HG03108 (cell line): ENCODE data around the gene CROCC2.

Source experiments
- ATAC-seq: cut with Tn5 transposase; IDR thresholded peaks from one replicate; pipeline ENCODE4 v1.9.1; 2021; ENCODE audit warnings: moderate library complexity; ENCODE audit not compliant: unreplicated experiment

Gene CROCC2

DNA sequence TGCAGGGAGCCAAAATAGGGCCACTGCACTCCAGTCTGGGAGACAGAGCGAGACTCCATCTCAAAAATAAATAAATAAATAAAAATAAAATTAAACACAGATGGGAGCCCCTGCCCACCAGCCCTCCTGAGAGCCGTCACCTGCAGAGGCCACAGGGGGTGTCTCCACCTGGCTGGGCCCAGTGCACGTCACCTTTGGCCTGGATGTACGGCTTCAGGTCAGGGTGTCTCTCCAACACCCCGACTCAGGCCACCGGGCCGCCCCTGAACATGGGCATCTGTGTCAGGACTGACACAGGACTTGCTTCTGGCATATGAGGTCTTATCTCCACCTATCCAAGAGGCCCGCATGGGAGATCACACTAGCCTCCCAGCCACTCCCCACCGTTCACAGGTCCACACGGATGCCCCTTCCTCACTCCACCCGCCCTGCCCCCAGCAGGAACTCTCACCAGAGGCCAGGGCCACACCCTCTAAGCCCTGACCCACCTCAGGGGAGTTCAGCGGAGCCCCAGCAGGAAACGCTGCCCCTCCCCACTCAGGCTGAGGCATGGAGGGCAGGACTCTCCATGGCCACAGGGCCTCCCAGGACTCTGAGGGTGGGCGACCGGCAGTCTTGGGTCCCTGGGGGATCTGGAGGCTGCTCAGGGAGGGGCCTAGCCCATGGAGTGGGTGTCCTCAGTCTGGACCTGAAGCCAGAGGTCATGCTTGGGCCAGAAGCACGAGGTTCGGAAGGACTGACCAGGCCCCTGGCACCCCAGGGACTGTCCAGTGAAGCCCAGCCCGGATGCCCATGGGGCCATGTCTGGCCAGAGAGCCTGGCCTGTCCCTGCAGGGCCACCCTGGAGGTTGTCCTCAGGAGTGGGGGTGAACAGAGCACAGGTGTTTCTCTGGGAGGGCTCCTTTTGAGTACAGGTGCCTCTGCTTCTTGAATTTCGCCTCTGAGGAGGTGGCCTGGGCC, 1.6 kb upstream of the CROCC2 start:
- no peak for ATAC-seq

DNA sequence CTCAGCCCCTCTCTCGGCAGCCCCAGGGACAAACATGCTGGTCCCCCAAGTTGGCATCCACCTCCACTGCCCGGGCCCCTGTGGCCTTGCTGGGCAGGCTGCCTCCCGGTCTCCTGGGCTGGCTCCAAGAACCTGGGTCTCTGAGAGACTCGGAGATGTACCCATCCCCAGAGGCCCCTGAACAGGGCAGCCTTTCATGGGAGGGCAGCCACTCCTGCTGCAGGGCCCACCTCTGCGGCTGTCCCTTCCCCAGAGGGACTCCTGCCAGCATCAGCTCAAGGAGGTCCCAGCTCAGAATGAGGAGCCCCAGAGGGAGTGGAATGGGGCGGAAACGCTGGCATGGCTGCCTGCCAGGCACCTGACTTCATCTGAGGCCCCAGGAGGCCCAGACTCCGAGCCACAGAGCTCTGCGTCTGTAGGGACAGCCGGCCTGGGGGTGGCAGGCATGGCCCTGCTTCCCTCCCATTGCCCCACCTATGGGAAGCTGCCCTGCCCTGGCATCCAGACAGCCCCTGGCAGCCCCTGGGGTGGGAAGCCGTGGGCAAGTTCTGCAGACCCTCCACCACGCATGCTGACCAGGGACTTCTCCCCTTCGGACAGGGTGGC, 857 bp upstream of the CROCC2 start:
- no peak for ATAC-seq

DNA sequence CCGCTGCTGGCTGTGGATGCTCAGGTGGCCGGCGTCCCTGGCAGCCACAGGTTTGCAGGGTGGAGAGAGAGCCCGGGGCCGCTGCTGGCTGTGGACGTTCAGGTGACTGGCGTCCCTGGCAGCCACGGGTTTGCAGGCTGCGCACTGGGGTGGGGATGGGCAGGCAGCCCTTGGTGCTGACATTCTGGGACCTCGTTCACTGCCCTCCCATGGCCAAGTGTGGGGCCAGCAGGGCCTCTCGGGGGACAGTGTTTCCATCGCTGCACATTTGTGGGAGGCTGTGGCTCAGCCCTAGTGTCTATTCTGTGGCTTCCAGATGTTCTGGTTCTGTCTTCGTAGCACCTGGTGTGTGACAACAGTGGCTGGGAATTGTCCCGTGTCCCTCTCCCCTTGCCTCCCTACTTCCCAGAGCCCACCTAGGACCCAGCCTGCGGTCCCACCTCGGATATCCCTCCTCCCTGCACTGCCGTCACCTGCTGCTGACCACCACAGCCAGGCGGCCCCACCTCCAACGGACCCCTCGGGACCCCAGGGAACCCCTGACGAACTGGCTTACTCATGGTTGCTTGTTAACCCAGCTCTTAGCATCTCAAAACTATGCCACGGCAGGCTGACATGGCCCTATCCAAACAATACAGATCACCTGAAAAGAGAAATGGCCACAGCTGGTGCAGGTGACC, 915 bp downstream of the CROCC2 start:
- no peak for ATAC-seq

DNA sequence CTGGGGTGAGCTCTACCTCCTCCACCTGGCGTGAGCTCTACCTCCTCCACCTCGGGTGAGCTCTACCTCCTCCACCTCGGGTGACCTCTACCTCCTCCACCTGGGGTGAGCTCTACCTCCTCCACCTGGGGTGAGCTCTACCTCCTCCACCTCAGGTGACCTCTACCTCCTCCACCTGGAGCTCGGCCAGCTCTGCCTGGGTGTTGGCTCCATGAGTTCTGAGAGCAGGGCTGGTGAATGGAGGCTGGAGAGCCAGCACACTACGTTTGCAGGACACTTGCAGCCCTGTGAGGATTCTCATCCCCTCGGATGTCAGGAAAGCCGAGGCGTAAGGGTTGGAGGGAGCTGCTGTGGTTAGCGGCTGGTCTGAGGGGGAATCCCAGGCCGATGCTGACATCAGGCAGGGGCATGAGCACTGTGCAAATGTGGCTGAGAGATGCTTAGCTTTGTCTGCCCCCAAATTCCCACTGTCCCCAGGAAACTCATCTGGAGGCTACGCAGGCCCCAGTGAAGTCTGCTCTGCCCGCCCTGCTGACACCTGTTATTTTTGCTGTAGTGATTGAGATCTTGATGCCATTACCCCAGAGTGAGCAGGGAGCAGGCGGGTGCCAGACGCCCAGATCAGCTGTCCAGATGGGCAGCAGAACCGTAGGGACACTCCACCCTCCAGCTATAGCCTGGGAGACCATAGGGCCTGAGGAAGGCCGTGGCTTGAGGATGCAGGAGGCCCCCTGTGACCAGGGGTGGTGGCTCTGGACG, 3.3 kb downstream of the CROCC2 start:
- no peak for ATAC-seq

DNA sequence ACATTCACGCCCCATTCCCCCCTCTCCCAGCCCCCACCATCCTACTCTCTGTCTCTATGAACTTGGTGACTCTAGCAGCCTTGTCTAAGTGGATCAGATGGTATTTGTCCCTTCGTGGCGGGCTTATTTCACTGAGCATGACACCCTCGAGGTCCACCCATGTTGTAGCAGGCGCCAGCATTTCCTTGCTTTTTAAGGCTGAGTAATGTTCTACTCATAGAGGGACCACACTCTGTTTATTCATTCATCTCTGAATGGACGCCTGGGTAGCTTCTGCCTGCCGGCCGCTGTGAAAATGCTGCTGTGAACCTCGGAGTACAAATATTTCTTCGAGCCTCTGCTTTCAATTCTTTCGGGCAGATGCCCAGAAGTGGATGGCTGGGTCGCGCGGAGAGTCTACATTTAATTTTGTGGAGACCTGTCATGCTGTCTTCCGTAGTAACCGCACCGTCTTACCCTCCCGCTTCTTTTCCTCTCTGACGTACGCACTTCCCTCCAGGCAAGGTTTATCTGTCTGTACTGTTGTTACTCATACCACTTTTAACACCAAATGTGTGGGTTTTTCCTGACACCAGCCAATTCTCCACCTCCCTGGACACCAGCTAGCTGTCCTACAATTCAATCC, 5.6 kb downstream of the CROCC2 start:
- ATAC-seq, result no peak

DNA sequence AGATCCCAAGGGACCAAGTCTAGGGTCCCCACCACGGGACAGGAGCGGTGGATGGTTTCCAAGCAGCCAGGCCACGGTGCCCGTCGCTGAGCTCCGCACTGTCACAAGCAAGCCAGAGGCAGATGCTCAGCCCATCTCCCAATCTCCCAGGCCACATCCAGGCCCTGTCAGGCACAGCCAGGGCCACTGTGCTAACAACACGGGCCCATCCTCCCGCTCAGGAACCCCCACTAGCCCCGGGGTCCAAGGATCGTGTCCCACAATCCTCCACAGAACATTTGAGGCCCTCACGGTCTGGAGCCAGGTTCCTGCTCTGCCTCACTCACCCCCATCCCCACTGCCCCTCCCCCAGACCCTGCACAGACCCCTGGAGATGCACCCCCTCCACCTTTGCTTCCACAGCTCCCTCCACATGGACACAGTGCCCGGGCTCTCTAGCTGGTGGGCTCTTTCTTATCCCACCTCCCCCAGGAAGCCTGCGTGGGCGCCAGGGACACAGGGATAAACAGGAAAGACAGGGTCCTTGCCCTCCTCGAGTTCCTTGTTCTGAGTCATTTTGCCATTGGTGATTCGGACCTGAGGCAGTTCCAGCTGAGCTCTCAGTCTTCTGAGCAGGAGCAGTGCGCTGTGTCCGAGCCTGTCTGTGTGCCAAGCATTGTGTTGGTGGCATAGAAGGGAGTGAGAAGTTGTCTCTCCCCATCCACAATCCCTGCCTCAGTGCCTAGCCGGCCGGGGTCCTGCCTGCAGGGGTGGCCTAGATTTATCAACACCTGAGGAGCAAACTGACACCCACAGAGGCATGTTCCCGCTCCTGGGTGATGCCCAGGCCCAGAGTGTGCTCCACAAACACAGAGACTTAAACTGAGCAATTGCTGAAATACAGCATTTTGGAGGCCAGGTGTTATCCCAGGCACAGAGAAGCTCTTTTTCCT, 7.0 kb downstream of the CROCC2 start:
- no peak for ATAC-seq

DNA sequence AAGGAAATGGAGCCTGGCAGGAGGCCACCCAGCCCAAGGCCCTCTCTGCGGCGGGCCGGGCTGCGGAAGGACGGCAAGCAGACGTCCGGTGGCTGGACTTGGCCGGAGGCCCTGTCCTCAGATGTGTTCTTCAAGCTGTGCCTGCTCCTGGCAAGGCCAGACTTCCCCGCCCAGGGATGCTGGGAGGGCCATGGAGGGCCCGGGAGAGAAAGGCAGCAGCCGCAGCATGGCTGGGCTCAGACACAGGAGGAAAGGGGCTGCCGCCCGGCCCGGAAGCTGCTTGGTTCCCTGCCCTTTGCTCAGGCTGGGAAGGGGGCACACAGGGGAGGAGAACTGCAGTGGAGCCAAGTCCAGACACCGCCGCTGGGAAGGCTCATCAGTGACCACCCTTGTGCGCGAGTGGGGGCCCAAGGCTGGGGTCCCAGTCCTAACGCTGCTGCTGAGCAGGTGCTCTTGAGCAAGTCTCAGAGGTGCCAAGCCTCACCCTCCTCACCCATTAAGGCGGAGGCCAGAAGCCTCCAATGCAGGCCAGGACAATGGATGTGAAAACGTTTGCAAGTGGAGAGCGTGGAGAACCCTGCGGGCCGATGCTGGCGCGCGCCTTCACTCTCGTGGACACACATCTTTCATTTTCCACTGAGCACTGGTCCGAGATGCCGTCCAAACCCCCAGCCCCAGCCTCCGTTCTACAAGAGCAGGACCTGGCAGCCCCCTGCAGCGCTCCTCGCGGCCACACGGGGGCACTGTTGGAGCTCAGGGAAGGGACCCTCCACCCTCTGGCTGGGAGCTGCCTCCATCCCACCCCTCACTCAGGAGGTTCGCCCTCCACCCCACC, 7.9 kb downstream of the CROCC2 start:
- ATAC-seq, result no peak

DNA sequence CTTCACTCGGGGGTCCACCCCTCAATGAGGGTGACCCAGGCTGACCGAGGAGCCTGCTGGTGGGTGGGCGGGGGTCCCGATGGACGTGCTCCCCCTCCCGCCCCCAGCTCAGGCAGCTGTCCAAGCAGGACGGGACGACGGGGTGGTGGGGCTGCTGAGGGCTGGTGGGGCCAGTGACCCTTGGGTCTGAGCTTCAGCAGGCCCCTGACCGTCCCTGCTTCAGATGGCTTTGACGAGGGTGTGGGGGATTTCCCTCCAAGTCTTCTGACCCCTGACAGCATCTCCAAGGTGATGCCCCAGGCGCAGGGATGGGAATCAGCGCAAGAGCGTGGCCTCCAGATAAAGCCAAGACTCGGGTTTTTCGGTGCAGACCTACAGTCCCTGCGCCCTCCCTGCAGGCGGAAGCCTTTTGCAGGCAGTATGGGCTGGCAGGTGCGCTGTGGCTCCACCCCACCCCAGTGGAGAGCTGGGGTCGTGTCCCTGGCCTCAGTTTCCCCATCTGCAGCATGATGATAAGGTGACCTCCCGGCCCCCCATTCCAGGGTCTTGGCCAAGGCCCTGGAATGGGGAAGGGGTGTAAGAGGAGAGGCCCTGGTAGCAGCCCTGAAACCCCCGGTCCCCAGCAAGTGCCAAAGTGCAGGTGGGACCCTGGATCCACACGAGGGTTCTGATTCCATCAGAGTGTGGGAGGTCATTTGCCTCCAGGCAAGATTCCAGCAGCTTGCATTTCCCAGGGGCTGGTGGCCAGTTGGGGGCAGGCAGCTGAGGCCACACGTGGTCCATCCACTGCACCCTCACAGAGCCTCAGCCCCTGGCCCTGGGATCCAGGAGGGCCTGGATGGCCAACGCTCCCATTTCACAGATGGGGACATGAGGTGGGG, 8.7 kb downstream of the CROCC2 start:
- no peak for ATAC-seq

DNA sequence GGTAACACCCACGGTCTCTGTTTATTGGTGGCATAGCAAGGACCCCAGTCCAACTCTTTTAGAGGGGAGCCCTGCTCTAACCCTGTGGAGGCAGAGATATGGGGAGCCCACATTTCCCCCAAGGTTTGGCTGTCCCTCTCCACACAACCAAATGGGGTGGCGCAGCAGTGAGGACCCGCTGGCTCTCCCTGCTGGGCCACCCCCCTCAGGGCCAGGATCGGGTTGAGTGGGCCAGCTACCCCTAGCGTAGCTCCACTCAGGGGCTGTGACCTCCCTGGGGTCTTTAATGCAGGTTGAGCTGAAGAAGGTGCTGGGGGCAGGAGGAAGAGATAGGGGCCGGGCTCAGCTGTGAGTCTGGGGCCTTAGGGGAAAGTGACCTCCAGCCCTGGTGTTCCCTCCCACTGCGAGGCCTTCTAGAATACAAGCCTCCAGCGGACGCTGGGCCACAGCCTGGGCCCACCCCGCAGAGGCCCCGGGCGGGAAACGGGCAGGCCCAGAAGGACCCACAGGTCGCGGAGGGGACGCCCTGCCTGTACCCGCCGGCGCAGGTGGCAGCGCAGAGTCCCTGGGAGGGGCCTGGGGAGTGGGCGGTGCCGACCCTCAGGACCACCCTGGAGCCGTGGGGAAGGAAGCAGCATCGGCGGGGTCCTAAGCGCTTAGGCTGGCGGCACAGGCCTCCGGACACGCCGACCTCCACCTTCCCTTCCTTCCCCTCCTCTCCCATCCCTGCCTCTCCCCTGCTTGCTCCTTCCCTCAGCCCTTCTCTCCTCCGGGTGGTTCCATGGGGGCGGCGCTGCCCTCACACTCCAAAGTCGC, 9.6 kb downstream of the CROCC2 start:
- ATAC-seq, result no peak

DNA sequence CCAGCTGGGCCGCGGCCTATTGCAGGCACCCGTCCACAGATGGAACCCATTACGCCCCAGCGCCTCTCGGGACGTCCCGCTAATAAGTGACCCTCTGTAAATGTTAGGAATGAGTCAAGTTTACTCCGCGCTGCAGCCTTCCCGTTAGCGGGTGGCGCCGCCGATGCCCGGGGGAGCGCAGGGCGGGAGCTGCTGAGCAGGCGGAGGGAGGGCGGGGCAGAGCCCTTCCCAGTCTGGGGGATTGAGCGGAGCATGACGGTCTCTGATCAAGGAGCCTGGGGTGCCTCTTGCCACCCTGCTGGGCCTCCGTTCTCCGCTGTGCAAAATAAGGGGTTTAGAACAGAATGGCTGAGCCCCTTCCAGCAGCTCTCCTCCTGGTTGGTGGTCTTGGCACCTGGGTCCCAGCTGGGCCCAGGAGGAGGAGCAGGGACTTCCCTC, 10.5 kb downstream of the CROCC2 start:
- no peak for ATAC-seq

DNA sequence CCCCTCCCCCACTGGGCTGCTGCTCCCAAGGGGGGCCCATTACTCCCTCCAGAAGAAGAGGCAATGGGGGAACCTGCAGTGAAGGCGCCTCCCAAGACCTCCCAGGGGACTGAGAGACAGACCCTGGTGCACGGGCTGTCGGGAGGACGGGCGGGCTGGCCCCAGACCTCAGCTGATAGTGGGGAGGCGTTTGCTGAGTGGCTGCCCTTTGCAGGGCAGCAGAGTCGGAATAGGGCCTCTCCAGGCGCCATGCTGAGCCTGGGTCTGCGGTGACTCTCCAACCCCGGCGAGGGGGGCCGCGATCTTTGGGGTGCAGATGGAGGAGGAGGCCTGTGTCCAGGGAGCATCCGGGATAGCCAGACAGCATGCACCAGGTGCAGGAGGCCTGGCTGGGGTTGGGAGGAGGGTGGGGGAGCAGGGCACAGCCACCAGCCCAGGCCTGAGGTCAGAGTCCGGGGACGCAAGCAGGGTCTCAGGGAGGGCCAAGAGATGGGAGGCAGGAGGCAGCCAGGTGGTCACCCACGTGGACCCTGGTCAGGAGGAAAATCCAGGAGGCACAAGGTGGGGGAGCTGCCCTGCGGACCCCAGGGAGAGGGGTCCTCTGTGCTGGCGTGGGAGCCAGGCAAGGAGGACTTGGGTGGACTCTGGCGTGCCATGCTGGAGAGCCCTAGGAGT, 11.0 kb downstream of the CROCC2 start:
- no peak for ATAC-seq

DNA sequence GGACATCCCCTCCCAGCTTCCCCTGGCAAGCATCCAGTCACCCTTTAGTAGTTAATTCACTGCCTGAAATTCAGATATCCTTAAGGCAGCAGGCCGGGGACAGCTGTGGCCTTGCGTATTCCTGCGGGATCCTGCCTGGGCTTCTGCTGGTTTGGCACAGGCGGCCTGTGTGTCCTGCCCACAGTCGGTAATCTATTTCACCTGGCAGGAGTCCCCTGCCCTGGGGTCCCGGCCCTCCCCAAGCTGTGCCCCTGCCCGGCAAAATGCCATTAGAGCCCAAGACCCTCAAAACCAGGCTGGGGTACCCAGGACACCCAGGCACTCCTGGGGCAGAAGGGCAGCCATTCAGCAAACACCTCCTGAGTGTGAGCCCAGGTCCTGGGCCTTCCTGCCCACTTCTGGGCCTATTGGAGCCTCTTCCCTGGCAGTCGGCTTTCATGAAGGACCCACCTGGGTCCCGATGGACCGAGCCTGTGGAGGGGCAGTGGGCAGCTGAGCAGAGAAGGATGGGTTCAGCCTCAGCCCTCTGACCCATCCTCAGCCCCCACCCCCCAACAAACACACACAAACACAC, 11.6 kb downstream of the CROCC2 start:
- ATAC-seq, result no peak

DNA sequence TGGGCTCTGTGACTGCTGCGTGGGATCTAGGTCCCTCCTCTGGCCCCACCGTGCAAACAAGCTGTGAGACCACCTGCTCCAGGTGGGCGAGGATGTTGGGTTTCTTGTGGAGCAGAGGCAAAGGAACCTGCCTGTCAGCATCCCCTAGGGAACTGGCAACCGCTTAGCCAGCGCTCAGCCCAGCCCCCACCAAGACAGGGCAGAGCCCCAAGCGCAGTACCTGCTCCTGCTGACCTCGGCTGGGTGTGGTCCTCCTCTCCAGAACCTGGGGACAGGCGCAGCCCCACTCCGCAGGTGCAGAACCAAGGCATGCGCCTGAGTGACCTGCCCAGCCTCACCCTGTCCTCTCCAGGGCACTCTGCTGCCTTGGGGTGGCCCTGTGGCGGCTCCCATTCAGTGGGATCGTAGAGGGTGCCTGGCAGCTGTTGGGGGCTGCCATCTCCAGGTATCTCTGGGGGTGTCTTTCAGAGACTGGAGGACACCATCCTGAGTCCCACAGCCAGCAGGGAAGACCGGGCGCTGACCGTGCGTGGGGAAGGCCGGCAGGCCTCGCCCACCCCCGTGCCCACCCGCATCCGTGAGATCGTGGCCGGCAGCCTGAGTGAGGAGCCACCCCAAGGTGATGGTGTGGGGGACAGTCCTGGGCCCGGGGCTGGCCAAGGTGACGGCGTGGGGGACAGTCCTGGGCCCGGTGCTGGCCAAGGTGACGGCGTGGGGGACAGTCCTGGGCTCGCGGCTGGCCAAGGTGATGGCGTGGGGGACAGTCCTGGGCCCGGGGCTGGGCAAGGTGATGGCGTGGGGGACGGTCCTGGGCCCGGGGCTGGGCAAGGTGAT, 12.3 kb downstream of the CROCC2 start:
- ATAC-seq, result no peak

DNA sequence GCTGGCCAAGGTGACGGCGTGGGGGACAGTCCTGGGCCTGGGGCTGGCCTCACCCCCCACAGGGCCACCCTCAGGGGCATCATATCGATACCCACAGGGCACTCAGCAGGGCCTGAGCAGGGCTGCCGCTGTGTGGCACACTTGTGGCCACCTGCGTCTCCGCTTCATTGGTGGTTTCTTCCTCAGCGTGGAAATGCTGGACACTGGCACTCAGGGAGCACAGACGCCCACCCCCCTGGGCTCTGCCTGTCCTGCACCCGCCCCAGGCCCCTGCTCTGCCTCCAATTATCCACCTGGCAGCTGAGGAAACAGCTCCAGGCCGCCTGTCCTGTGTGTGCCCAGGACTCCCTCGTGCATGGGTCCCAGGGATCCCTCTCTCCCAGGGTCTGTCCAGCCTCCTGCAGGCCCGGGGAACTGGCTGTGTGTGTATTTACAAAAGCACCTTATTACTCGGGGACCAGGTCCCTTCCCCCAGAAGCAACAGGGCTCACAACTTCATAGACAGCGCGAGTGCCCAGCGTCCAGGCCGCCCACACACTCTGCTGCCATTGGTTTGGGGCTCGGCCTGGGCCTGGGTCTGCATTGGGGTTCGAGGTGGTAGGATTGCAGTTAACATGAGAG, 13.1 kb downstream of the CROCC2 start:
- no peak for ATAC-seq
